ENCODE measurements around the gene CDKAL1. TPM values are rescaled to one million over a fixed set of nuclear protein-coding genes. Genes with fewer than 3 reads are reported as not detected.
"Not testable (repeated sequence)": the region's sequence is repeated elsewhere in the genome, so short reads cannot be mapped to it uniquely, and the experiment has no call there.

Gene CDKAL1
- total RNA-seq, 4 donors from 2014 or later = 10.3 to 11.2 (median 10.5) TPM

GRCh38 chr6:21050935-21051334, 516.7 kb downstream of the CDKAL1 start:
- H3K9me3 ChIP-seq = no peaks in the 10 kb centered on the region
- no peaks in the 10 kb centered on the region for H3K36me3 ChIP-seq
- H3K27me3 ChIP-seq = no peaks in the 10 kb centered on the region
- 89% methylated on average over 2 of the region's 2 CpGs for WGBS
- TF ChIP-seq POLR2A (IDR thresholded peaks at IDR 0.05; ENCODE audit: low read depth) (no peak), EP300 (IDR thresholded peaks at IDR 0.05) (no peak), POLR2AphosphoS5 (IDR thresholded peaks at IDR 0.05) (no peak)
- TF ChIP-seq, protein P1, sequence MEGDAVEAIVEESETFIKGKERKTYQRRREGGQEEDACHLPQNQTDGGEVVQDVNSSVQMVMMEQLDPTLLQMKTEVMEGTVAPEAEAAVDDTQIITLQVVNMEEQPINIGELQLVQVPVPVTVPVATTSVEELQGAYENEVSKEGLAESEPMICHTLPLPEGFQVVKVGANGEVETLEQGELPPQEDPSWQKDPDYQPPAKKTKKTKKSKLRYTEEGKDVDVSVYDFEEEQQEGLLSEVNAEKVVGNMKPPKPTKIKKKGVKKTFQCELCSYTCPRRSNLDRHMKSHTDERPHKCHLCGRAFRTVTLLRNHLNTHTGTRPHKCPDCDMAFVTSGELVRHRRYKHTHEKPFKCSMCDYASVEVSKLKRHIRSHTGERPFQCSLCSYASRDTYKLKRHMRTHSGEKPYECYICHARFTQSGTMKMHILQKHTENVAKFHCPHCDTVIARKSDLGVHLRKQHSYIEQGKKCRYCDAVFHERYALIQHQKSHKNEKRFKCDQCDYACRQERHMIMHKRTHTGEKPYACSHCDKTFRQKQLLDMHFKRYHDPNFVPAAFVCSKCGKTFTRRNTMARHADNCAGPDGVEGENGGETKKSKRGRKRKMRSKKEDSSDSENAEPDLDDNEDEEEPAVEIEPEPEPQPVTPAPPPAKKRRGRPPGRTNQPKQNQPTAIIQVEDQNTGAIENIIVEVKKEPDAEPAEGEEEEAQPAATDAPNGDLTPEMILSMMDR (IDR thresholded peaks at IDR 0.05) = no peak
- no peak overlapping the region for H3K27ac ChIP-seq (replicated peaks in 1 of 4)
- no peak overlapping the region for H3K4me3 ChIP-seq
- DNase-seq (ENCODE audit: extremely low spot score) = no peak
- H3K4me1 ChIP-seq = peaks cover 0 to 6% (median 3%) of the 10 kb centered on the region in 4 donors
- intact Hi-C loops (cut with DNase I) = no loop called here

DNA sequence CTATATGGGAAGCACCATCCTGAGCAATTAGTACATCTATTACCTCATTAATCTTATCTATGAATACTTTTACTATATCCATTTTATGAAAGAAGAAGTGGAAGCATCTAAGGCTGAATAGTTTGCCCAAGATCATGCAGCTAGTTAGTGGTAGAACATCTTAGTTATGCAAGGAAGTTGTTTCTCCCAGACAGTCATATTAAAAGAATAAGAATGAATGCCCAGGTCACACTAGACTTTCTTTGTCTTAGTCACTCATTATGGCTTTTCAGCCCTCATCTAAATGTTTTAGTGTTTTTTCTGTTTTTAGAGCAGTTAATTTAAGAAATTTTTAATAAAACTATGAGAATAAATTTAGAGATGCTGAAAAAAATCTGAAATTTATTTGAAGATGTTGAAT, 517.5 kb downstream of the CDKAL1 start:
- intact Hi-C loops (cut with DNase I) = no loop called here
- Histone ChIP-seq H3K27me3 (no peaks in the 10 kb centered on the region), H3K4me1 (peaks cover 0 to 6% (median 3%) of the 10 kb centered on the region in 4 donors), H3K4me3 (no peak overlapping the region), H3K36me3 (no peaks in the 10 kb centered on the region), H3K9me3 (no peaks in the 10 kb centered on the region), H3K27ac (replicated peaks in 1 of 4) (no peak overlapping the region)
- no peak for DNase-seq (ENCODE audit: extremely low spot score)
- TF ChIP-seq, protein P1 (IDR thresholded peaks at IDR 0.05) = no peak
- TF ChIP-seq POLR2A (IDR thresholded peaks at IDR 0.05; ENCODE audit: low read depth) (no peak), EP300 (IDR thresholded peaks at IDR 0.05) (no peak), POLR2AphosphoS5 (IDR thresholded peaks at IDR 0.05) (no peak)

GRCh38 chr6:21053612-21054011, 519.4 kb downstream of the CDKAL1 start:
- no peak overlapping the region for H3K4me3 ChIP-seq
- intact Hi-C loops (cut with DNase I) = no loop called here
- TF ChIP-seq, protein P1 (IDR thresholded peaks at IDR 0.05) = no peak
- TF ChIP-seq POLR2A (IDR thresholded peaks at IDR 0.05; ENCODE audit: low read depth) (no peak), POLR2AphosphoS5 (IDR thresholded peaks at IDR 0.05) (no peak), EP300 (IDR thresholded peaks at IDR 0.05) (no peak)
- H3K4me1 ChIP-seq = peaks cover 0 to 6% (median 3%) of the 10 kb centered on the region in 4 donors
- H3K36me3 ChIP-seq = no peaks in the 10 kb centered on the region
- DNase-seq (ENCODE audit: extremely low spot score) = no peak
- H3K27me3 ChIP-seq = no peaks in the 10 kb centered on the region
- H3K9me3 ChIP-seq = peaks cover 0 to 13% (median 11%) of the 10 kb centered on the region in 4 donors
- no peak overlapping the region for H3K27ac ChIP-seq (replicated peaks in 1 of 4)
- 83% methylated on average over 4 of the region's 4 CpGs for WGBS

- H3K36me3 ChIP-seq; intact Hi-C loops (cut with DNase I); H3K4me3 ChIP-seq; DNase-seq (ENCODE audit: extremely low spot score); H3K27ac ChIP-seq (replicated peaks in 1 of 4); H3K27me3 ChIP-seq; H3K4me1 ChIP-seq: not testable (repeated sequence)
- 98% methylated on average over 2 of the region's 2 CpGs for WGBS
- H3K9me3 ChIP-seq = peaks cover 0 to 23% (median 20%) of the 10 kb centered on the region in 4 donors
Observed at GRCh38 chr6:21055480-21055879, 521.2 kb downstream of the CDKAL1 start.

- no peaks in the 10 kb centered on the region for H3K27me3 ChIP-seq
- peaks cover 0 to 7% (median 5%) of the 10 kb centered on the region in 4 donors for H3K36me3 ChIP-seq
- no peak overlapping the region for H3K4me3 ChIP-seq
- TF ChIP-seq, protein P1 (IDR thresholded peaks at IDR 0.05) = no peak
- TF ChIP-seq POLR2A (IDR thresholded peaks at IDR 0.05; ENCODE audit: low read depth) = no peak
- peaks cover 0 to 23% (median 20%) of the 10 kb centered on the region in 4 donors for H3K9me3 ChIP-seq
- no peak for DNase-seq (ENCODE audit: extremely low spot score)
- no peak overlapping the region for H3K27ac ChIP-seq (replicated peaks in 1 of 4)
- intact Hi-C loops (cut with DNase I) = no loop called here
- no peaks in the 10 kb centered on the region for H3K4me1 ChIP-seq
Observed at GRCh38 chr6:21061892-21062291, 527.6 kb downstream of the CDKAL1 start.

All from esophagus muscularis mucosa (tissue), 4 donors.